Stimulated activated CD4-positive, alpha-beta T cell treated with anti-CD3 and anti-CD28 coated beads, Interleukin-15, amount 100 ng/mL, for 1 hour (primary cell): ENCODE measurements around the gene NHSL1.
"Not testable (repeated sequence)": the region's sequence is repeated elsewhere in the genome, so short reads cannot be mapped to it uniquely, and the experiment has no call there.

Source experiments
- DNase-seq, 2 donors: peaks; one replicate each; pipeline ENCODE4 v3.0.0-alpha.2; 2020; ENCODE audit warnings: low read depth in 1 of 2, low spot score in 1 of 2

NHSL1 gene

DNA sequence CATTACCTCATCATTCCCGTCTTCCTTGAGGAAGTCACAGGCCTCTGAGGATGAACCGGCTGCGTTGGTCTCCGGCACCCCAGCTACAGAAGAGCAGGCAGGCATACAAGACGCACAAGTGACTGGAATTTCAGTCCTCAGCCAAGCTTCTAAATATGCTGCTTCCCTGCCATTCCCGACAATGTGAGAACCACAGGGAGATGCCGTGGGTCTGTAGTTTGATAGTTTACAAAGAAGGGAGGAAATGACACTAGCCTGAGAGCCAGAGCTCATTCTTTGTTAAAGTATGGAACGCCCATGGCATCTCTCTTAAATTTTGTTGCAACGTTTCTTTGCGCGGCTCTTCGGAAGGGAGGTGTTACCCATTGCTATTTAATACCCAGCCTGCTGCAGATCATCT is 69.5 kb downstream of the NHSL1 start:
- DNase-seq = no peak

DNA sequence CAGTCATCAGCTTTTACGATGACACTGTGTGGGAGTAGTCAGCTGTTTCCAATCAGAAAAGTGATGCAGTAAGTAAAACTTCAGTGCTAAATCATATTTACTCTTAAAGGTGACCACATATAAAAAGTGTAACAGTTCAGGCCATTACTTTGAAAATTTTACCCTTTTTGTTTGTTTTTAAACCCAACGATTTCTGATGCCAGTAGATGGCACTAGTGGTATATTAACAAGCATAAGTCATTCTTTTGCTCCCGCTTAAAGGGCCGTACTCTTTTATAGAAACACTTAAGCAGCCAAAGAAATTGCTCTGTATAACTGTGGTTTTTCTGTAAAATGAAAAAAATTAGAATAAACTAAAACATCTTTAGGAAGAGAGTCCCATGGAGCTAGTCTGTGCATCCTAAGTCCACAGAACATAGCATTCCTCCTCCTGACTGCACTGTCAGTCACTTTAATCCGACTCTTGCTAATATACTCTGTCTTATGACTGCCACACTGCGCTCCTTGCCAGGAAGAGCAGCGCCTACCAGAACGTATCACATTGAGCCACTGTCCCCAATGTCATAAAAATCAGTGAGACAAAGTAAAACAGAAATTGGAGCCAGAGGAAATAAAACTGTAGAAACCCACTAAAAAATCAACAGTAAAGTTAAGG is 70.2 kb downstream of the NHSL1 start:
- DNase-seq = no peak

DNA sequence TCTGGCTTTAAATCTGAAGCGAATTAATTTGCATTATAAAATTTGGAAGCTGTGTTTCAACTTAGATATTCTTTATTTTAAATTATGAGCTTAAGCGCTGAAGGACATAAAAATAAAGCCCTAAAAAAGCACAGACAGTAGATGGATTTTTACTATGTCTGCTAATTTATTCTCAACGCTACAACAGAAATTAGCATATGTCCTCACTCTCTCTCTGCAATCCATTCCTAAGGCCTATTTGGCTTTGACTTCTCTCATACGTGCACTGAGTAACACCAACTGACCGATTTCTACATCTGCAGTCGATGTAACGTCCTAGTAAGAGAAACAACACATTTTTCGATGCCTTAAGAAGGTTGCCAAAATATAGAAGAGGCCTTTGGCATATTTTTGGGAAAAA is 71.6 kb downstream of the NHSL1 start:
- DNase-seq = no peak

DNA sequence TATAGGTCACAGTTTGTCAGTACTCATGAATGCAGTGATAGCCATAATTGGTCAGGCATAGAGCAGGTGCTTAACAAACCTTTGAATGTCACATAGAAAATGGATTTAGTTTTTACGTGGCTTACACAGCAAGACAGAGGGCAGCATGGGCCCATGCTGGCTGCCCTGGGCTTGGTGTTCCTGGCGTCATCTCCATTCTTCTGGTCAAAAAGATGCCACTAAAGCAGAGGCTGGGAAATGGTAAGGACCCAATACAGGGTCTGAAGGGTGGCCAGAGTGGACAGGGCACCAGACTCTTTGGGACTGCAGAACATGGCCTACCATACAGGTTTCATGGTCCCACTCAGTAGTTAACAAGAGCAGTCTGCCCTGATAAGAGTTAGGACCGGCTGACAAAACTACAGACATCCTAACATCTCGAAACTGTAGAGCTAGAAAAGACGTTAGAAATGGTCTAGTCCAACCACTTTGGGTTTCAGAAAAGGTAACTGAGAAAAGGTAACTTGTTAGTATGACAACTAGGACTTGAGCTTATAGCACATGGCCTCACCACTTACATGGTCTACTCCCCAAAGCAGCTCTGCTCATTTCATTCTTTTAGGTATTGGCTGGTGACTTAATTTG is 72.7 kb downstream of the NHSL1 start:
- no peak for DNase-seq

DNA sequence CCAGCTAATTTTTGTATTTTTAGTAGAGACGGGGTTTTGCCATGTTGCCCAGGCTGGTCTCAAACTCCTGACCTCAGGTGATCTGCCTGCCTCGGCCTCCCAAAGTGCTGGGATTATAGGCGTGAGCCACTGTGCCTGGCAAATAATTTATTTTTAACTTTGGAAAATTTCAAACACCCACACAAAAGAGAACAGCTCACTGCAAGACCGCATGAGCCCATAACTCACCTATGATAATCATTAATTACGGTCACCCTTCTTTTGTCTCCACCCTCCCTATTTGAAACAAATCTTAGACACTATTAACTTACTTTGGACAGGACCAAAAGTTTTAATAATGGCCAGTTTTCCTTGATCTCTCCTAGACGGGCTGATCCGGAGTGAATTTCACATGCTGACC is 74.0 kb downstream of the NHSL1 start:
- DNase-seq = not testable (repeated sequence)

DNA sequence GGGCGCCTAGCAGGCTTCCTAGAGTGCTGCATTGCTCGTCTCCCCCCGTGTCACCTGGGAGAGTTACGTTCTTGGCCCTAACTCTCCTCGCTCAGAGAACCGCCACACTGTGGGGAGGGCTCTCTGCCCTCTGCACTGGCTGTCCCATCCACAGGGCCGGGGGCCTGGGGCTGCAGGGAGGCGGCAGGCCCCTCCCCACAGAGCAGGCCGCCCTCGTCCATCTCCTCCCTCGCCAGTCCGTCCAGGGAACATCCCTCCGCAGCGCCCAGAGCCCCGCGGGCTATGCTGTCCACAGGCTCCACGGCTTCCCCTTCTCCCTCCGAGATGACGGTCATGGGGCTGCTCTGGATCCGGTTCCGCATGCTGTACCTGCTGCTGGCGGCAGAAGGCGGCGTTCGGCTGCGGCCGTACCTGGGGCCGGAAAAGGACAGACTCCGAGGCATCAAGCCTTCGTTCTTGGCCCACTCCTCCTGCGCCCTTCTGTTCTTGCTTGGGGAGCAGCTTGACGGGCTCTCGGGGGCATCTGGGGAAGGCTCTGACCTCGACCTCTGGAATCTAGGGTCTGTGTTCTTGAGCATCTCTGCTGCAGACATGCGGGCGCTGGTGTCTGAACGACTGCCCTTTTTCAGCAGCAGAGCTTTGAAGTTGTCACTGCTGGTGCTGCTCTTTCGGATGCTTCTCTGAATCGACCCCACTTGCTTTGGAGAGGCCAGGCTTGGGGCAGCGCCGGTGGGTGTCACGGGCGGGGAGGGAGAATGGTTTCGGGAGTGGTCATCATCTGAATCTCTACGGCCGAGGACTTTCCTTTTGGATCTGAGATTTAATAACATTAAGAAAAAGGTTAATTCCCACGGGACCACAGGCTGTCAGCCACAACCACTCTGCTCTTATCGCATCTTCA is 75.0 kb downstream of the NHSL1 start:
- DNase-seq = no peak

DNA sequence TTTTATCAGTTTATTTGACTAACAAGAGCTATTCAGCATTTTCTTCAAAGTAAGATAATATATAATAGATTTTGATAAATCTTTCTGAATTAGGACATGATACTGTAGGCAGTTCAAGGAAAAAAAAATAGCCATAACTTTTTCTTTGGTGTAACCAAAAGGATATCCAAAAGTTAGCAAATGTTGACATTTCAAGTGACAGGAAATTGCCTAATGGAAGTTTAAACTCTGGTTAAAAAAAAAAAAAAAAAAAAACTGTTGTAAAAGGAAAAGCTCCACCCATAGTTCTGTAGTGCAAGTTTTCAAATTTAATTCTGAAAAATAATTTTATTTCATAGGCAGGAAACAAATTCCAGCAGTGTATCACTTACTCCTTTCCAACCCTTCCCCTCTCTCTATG is 76.4 kb downstream of the NHSL1 start:
- no peak for DNase-seq

DNA sequence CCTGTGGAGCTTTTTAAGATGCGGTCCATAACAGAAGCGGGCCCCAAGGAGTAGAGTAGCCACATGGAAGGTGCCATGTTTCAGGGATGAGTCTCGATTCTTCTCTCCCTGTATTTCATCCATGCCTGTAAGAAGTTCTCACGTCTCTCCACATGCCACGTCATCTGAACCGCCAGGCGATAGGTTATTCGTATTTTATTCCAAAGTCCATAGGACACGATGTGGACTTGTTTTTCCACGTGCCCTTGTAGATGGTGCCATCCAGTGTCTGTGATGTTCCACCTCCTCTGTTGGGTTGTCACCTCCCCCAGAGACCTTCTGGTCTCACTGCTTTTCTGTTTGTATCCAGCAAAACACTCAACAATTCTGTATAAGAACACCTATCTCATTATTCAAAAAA is 77.7 kb downstream of the NHSL1 start:
- no peak for DNase-seq

DNA sequence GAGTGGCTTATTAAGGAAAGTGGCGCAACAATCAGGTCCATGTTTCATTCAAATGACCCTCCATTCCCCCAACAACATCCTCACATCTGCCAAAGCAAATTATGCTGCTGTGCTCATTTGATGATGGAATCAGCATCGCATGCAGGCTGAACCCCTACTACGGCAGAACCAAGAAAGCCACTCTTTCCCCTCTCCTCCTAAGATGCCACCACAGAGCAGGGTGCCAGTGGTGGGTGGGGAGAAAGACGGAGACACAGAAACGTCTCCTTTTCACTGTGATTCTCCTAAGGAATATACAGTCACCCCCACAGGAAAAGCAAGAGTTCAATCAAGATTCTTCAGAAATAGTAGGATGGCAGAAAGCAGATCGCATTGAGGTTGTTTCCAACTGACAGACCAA is 78.2 kb downstream of the NHSL1 start:
- no peak for DNase-seq

DNA sequence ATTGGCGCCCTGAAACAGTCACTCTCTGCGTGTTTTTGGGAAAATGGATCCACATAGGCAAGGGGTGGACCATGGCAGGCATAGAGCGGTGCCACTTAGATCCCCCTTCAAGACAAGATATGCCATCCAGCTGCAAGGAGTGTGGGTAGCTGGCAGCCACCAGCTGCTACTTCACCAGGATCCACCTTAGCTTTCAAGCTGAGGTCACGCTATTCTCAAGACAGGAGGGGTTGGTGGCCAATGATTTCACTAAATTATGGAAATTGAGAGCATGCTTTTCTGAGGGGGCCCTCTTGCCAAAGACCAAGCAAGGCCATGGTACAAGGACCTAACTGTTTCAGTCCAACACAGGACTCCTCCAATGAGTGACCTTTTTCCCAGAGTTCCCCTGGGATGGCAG is 78.9 kb downstream of the NHSL1 start:
- DNase-seq = no peak

DNA sequence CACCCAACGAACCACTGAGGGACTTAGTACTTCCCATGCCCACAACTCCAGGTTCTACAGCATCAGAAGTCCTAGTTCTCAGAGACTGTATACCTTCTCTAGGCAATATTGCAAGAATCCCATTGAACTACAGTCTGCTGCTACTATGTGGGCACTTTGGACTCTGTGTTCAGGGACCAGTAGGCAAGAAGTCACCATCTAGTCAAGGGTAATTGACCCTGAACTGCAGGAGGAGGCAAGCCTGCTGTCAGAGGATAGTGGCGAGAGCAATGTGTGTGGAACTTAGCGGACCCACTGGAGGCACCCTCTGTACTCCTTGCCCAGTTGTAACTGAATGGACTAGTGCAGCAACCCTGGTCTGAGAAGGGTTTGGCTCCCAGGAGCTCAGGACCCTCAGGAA is 79.5 kb downstream of the NHSL1 start:
- DNase-seq = no peak

DNA sequence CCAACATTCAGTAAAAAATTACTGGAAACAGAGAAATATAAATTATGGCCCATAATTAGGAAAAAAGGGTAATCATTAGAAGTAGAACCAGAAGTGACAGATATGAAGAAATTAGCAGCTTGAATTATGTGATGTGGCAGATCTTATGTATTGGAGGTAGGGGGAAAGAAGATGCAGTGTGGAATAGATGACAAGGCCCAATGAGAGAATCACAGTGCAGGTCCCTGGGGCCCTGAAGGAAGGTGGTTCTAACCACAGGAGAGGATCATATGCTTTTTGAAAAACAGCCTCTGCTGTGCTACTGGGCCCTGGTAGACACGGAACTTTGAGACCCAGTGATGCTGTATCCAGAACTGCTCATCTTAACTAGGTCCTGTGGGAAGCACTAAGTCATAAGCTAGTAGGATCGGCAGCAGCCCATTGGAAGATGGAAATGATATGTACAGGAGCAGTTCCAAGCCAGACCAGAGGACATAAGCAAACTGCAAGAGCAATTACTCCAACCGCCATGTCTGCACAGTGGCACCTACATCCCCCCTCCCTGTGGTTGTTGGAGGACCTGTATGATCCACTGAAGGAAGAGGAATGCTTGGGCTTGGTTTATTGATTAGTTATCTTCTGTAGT is 81.1 kb downstream of the NHSL1 start:
- DNase-seq = no peak

DNA sequence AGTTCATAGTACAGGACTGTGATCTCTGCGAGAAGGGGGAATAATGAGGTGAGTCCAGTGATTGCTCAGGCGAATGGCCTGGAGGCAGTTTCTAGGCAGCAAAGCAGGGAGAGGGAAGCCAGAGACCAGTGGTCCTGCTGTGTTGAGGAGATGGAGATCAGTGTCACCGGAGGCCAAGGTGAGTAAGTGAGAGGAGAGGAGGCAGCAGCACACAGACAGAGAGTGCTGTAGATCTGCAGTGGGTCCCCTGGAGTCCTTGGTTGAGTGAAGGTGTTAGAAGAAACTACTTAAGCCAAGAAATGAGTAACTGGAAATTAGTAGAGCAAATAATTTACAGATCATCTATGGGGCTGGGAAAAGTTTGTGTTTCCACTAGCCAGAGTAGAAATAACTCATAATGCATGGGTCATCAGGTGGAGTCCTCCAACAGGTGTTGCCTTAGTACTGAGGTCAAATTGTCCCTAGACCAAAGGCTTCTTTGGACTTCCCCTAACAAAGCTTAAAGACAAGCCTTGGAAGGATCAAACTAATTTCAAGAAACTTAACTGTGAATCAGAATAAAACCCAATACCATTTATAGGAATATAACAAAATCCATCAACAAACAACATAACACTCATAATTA is 81.7 kb downstream of the NHSL1 start:
- DNase-seq = no peak

DNA sequence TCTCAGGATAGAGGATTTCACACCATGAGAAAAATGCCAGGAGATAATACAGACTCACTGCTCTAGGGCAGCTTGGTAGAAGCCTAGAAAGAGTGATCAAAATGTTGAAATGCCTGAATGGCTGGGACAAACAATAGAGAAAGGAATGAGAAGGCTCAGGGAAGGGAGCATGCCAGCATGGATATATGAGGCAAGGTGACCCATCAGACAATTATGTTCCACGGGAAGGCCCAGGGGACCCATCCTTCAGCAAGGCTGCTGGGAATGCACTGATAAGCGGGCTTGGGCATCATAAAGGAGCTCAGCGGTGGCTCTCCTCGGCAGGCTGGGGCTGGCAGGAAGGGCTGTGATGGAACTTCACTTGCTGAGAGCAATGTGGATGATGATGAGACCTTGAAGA is 83.1 kb downstream of the NHSL1 start:
- DNase-seq = no peak

DNA sequence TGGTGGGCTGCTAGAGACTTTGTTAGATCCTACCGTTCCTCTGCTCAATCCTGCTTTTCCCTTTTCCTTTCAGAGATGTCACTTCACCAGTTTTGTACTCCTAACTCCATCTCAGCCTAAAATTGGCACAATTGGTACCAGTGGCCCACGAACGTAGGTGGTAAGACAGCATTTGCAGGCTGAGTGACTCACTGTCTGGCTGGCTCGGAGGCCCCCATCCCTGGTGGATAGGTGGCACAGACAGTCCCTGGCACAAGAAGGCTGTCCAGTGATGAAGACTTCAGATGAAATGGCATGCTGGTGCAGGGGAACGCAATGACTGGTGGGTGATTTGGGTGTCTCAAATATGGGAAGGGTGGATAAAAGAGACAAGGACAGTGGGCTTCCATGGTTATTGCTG is 84.2 kb downstream of the NHSL1 start:
- no peak for DNase-seq

DNA sequence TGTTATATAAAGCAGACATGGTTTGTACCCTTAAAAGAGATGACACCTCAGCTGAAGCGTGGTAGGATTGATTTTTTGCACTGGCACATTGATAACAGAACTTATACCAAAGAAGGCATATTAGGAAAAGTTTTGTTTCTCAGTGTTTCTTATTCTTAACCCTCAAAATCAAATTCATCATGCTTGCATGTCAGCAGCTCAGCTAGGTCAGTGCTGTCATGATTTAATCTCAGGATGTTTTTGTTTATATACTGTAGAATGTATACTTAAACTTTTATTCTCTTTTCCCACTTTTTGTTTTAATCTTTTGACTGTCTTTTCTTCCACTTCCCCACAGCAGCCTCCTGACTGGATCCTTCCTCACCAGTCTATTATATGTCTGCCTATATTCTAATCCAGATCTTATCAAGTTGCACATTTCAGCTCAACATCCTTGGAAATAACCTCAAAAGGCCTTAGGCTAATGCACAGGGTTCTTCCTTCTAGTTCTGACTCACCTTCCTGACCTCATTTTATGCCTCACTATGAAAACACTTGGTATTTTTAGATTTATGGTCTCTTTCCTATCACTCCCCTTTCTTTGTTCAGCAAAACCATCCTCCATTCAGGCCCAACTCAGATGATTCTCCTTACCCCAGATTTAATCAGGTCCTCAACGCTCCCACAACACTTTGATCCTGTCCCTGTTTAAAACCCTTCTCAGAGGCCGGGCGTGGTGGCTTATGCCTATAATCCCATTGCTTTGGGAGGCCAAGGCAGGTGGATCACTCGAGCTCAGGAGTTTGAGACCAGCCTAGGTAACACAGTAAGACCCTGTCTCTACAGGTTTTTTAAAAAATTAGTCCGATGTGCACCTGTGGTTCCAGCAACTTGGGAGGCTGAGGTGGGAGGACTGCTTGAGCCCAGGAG is 88.1 kb downstream of the NHSL1 start:
- DNase-seq = no peak

DNA sequence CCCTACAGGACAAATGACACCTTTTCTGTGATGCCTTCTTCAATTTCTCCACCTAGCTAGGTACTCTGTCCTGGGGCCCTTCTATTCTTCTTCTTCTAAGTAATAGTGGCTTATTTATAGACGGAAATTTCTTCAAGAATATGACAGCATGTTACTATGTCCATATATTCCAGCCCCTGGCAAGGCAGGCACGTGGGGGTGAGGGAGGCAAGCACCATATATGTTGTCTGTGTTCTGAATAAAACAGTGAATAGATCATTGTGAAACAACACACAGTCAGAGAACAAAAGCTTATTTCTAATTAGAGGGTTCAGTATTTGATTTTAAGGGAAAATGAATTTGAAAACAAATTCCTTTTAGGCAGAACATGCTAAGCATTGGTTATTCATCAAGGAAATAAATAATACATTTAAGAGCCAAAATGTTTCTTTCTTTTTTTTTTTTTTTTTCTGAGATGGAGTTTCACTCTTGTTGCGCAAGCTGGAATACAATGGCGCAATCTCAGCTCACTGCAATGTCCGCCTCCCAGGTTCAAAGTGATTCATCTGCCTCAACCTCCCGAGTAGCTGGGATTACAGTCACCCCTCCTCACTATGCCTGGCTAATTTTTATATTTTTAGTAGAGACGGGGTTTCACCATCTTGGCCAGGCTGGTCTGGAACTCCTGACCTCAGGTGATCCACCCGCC is 89.1 kb downstream of the NHSL1 start:
- DNase-seq = no peak

DNA sequence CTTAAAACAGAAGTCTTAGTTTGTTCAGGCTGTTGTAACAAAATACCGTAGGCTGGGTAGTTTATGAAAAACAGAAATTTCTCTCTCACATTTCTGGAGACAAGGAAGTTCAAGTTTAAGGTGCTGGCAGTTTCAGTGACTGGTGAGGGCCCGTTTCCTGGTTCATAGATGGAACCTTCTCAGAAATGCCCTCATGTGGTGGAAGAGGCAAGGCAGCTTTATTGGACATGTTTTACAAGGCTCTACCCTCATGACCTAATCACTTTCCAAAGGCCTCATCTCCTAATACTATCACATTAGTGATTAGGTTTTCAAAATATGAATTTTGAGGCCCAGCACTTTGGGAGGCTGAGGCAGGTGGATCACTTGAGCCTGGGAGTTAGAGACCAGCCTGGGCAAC is 92.9 kb downstream of the NHSL1 start:
- no peak for DNase-seq

DNA sequence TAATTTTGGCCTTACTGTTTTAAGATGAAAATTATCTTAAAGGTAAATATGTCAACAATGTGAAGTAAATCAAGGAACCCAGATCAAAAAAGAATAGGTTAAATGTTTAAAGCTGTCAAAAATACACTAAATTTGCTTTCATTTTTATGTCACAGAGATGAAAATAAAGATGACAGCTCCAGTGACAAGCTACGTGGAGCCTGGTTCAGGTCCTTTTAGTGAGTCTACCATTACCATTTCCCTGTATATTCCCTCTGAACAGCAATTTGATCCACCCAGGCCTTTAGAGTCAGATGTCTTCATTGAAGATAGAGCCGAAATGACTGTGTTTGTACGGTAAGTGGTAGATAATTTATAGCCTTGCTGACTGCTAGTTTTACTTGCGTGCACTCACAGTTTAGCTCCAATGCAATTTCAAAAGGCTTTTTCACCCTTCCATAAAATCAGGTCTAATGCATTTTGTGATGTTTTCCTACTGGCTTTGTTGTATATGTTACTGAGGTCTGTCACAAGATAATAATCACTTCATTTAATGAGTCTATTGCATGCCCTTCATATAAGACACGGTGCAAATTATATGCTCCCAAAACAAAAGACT is 93.4 kb downstream of the NHSL1 start:
- no peak for DNase-seq
